Cortex of kidney (tissue), 1 donor: ENCODE results near the gene IGSF21.
"Not testable (repeated sequence)": the region's sequence is repeated elsewhere in the genome, so short reads cannot be mapped to it uniquely, and the experiment has no call there.

ENCODE experiments used
- DNase-seq: peaks from one replicate; lab custom pipeline; 2025; lab: John Stamatoyannopoulos, UW

IGSF21 gene

GRCh38 chr1:18358600-18358999, 251.0 kb downstream of the IGSF21 start:
- DNase-seq, result no peak

- DNase-seq, result no peak
These were observed 252.7 kb downstream of the IGSF21 start for GRCh38 chr1:18360251-18360650.

GRCh38 chr1:18362150-18362549, 254.6 kb downstream of the IGSF21 start:
- DNase-seq, result no peak

GRCh38 chr1:18363436-18363835, 255.8 kb downstream of the IGSF21 start:
- DNase-seq, result no peak

- no peak for DNase-seq
These were observed 257.6 kb downstream of the IGSF21 start for GRCh38 chr1:18365099-18365705.

- DNase-seq, result not testable (repeated sequence)
These were observed 264.9 kb downstream of the IGSF21 start for GRCh38 chr1:18372505-18372904.

GRCh38 chr1:18373151-18373550, 265.6 kb downstream of the IGSF21 start:
- no peak for DNase-seq

- no peak for DNase-seq
These were observed 266.4 kb downstream of the IGSF21 start for GRCh38 chr1:18373882-18374493.

- DNase-seq, result no peak
These were observed 269.1 kb downstream of the IGSF21 start for GRCh38 chr1:18376661-18377060.

GRCh38 chr1:18380288-18380687, 272.7 kb downstream of the IGSF21 start:
- no peak for DNase-seq

- DNase-seq, result no peak
These were observed 276.5 kb downstream of the IGSF21 start for GRCh38 chr1:18384059-18384458.

- DNase-seq, result no peak
These were observed 276.9 kb downstream of the IGSF21 start for GRCh38 chr1:18384471-18384870.

- no peak for DNase-seq
These were observed 277.7 kb downstream of the IGSF21 start for GRCh38 chr1:18385239-18385790.

GRCh38 chr1:18386591-18386990, 279.0 kb downstream of the IGSF21 start:
- no peak for DNase-seq

- DNase-seq, result no peak
These were observed 279.7 kb downstream of the IGSF21 start for GRCh38 chr1:18387307-18387706.

- DNase-seq, result no peak
These were observed 283.4 kb downstream of the IGSF21 start for GRCh38 chr1:18390953-18391352.

- DNase-seq, result no peak
These were observed 287.1 kb downstream of the IGSF21 start for GRCh38 chr1:18394563-18395156.

- DNase-seq, result no peak
These were observed 288.8 kb downstream of the IGSF21 start for GRCh38 chr1:18396247-18396980.

GRCh38 chr1:18397641-18398040, 290.0 kb downstream of the IGSF21 start:
- DNase-seq, result no peak

- no peak for DNase-seq
These were observed 291.4 kb downstream of the IGSF21 start for GRCh38 chr1:18398791-18399530.

- no peak for DNase-seq
These were observed 292.9 kb downstream of the IGSF21 start for GRCh38 chr1:18400347-18401102.
